Effector CD8-positive, alpha-beta T cell (primary cell): ENCODE data around the gene PIP4K2C.
"Not testable (repeated sequence)": the region's sequence is repeated elsewhere in the genome, so short reads cannot be mapped to it uniquely, and the experiment has no call there.

Experiments used
- DNase-seq: peaks from one replicate; lab custom pipeline; 2025; lab: John Stamatoyannopoulos, UW

PIP4K2C gene

GRCh38 chr12:57558864-57559263 is 32.1 kb upstream of the PIP4K2C start:
- DNase-seq, result no peak

- no peak for DNase-seq
Measured at GRCh38 chr12:57560516-57560915, 30.5 kb upstream of the PIP4K2C start.

GRCh38 chr12:57561117-57561516 is 29.9 kb upstream of the PIP4K2C start:
- DNase-seq, result not testable (repeated sequence)

GRCh38 chr12:57563358-57563757 is 27.6 kb upstream of the PIP4K2C start:
- no peak for DNase-seq

- no peak for DNase-seq
Measured at GRCh38 chr12:57564178-57564740, 26.7 kb upstream of the PIP4K2C start.

- DNase-seq, result no peak
Measured at GRCh38 chr12:57568838-57569237, 22.2 kb upstream of the PIP4K2C start.

GRCh38 chr12:57569858-57570257 is 21.1 kb upstream of the PIP4K2C start:
- no peak for DNase-seq

GRCh38 chr12:57570438-57570837 is 20.6 kb upstream of the PIP4K2C start:
- not testable (repeated sequence) for DNase-seq

- no peak for DNase-seq
Measured at GRCh38 chr12:57571926-57572762, 18.8 kb upstream of the PIP4K2C start.

- no peak for DNase-seq
Measured at GRCh38 chr12:57574795-57575194, 16.2 kb upstream of the PIP4K2C start.

GRCh38 chr12:57575771-57576612 is 15.0 kb upstream of the PIP4K2C start:
- no peak for DNase-seq

GRCh38 chr12:57576613-57577160 is 14.3 kb upstream of the PIP4K2C start:
- no peak for DNase-seq

GRCh38 chr12:57577981-57578758 is 12.8 kb upstream of the PIP4K2C start:
- DNase-seq, result no peak

- DNase-seq, result no peak
Measured at GRCh38 chr12:57579011-57579410, 12.0 kb upstream of the PIP4K2C start.

GRCh38 chr12:57579677-57580465 is 11.1 kb upstream of the PIP4K2C start:
- DNase-seq, result no peak

GRCh38 chr12:57580466-57580795 is 10.6 kb upstream of the PIP4K2C start:
- DNase-seq, result no peak

- DNase-seq, result no peak
Measured at GRCh38 chr12:57581802-57582201, 9.2 kb upstream of the PIP4K2C start.

GRCh38 chr12:57582440-57582839 is 8.6 kb upstream of the PIP4K2C start:
- no peak for DNase-seq

- DNase-seq, result peak; percentile 52
Measured at GRCh38 chr12:57583008-57583831, 7.8 kb upstream of the PIP4K2C start.

- no peak for DNase-seq
Measured at GRCh38 chr12:57584050-57584449, 6.9 kb upstream of the PIP4K2C start.
